Vagina (tissue), 2 donors: ENCODE results near the gene TRIM24.

Experiments
- CTCF ChIP-seq, 3 experiments: fragments of 450-650 bp in 2 of 3; fragments of 200-600 bp in 1 of 3; sonication (generic) in 1 of 3; IDR thresholded peaks; one replicate each; pipeline ENCODE4 v1.5.1; 2017 to 2019; ENCODE audit warnings: antibody characterized with exemption in 3 of 3, mild to moderate bottlenecking in 2 of 3, moderate library complexity in 2 of 3
- POLR2A ChIP-seq, 2 donors: fragments of 450-650 bp; IDR thresholded peaks; one replicate each; pipeline ENCODE4 v1.6.1; 2017; ENCODE audit warnings: antibody characterized with exemption in 2 of 2, mild to moderate bottlenecking in 2 of 2, moderate library complexity in 2 of 2
- POLR2AphosphoS5 ChIP-seq, 2 donors: sonication (generic); formaldehyde crosslinking; IDR thresholded peaks; one replicate each; pipeline ENCODE4 v1.9.0; 2017; ENCODE audit warnings: antibody characterized with exemption in 2 of 2, mild to moderate bottlenecking in 2 of 2, low read depth in 1 of 2; ENCODE audit not compliant: insufficient read depth in 1 of 2

DNA sequence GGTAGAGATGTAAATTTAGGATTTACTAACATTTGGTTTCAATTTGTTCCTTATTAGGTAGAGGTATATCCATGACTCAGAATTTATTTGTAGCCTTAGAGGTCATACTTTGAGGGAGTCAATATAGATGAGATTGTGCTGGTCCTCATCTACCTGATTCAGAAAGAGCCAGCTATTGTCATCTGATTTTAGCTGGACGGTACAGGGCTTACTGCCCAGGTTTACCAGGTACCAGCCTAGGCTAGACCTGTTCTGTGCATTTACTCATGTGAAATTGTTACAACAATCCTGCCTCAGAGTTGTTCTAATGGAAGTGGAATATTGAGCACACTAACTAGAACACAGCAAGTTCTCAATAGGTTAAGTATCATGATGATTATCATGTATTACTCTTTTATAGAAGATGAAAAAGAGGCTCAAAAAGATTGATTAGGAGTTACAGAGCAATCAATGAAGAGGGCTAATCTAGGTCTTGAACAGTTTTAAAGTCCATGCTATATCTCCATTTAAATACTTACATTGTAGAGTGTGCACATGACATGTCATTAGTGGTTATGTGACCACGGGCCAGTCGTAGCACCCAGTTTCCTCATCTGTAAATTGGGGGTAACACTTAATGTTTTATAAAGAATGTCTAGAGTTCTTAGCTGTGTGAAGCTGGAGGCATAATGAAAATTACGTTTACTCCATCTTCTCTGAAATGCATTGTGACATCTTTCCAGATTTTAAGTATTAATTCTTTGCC is 42.1 kb downstream of the TRIM24 start:
- no peak for TF ChIP-seq CTCF (IDR thresholded peaks at IDR 0.05)
- no peak for TF ChIP-seq POLR2AphosphoS5 (IDR thresholded peaks at IDR 0.05; ENCODE audit: insufficient read depth in 1 of 2, low read depth in 1 of 2)
- no peak for TF ChIP-seq POLR2A (IDR thresholded peaks at IDR 0.05)
